Endodermal cell (in vitro differentiated cells): Measurements from ENCODE around the gene KLHDC10. TPM values are rescaled to one million over a fixed set of nuclear protein-coding genes. Genes with fewer than 3 reads are reported as not detected.
"Not testable (repeated sequence)": the region's sequence is repeated elsewhere in the genome, so short reads cannot be mapped to it uniquely, and the experiment has no call there.

Source experiments
- DNase-seq: peaks from one replicate; pipeline ENCODE4 v3.0.0-alpha.2; 2017
- H3K27ac ChIP-seq: 2 replicates; pipeline ENCODE4 v1.5.1; 2013; ENCODE audit warnings: mild to moderate bottlenecking, low read depth, low read length, moderate library complexity
- H3K27me3 ChIP-seq: 2 replicates; pipeline ENCODE4 v1.6.1; 2013; ENCODE audit warnings: mild to moderate bottlenecking, low read length, moderate library complexity; ENCODE audit not compliant: insufficient read depth, control insufficient read depth, poor library complexity, severe bottlenecking
- H3K36me3 ChIP-seq: 2 replicates; pipeline ENCODE4 v1.7.0; 2013; ENCODE audit warnings: mild to moderate bottlenecking, low read length, moderate library complexity; ENCODE audit not compliant: control insufficient read depth, insufficient read depth
- H3K4me1 ChIP-seq: one replicate; pipeline ENCODE4 v1.7.0; 2013; ENCODE audit warnings: low read length; ENCODE audit not compliant: control insufficient read depth, insufficient read depth
- H3K4me3 ChIP-seq: 2 replicates; pipeline ENCODE4 v1.5.1; 2013; ENCODE audit warnings: mild to moderate bottlenecking, low read length, moderate library complexity
- H3K9ac ChIP-seq: 2 replicates; pipeline ENCODE4 v1.6.1; 2013; ENCODE audit warnings: mild to moderate bottlenecking, low read length, moderate library complexity; ENCODE audit not compliant: poor library complexity, severe bottlenecking; ENCODE audit errors: extremely low read depth
- H3K9me3 ChIP-seq: 2 replicates; pipeline ENCODE4 v1.6.1; 2013; ENCODE audit warnings: mild to moderate bottlenecking, low read length, moderate library complexity; ENCODE audit not compliant: control insufficient read depth
- H3K27ac Mint-ChIP-seq: 2 replicates; pipeline ENCODE4 v1.8.0; 2020; ENCODE audit warnings: mixed read lengths
- H3K27me3 Mint-ChIP-seq: 2 replicates; pipeline ENCODE4 v1.8.0; 2021; ENCODE audit warnings: mild to moderate bottlenecking, mixed read lengths; ENCODE audit not compliant: insufficient read depth
- H3K36me3 Mint-ChIP-seq: 2 replicates; pipeline ENCODE4 v1.8.0; 2020; ENCODE audit warnings: low read depth, mixed read lengths
- H3K4me1 Mint-ChIP-seq: 2 replicates; pipeline ENCODE4 v1.8.0; 2020; ENCODE audit warnings: mixed read lengths
- H3K4me3 Mint-ChIP-seq: 2 replicates; pipeline ENCODE4 v1.8.0; 2020; ENCODE audit warnings: mild to moderate bottlenecking, moderate library complexity, mixed read lengths
- H3K9me3 Mint-ChIP-seq: 2 replicates; pipeline ENCODE4 v1.8.0; 2020; ENCODE audit warnings: mild to moderate bottlenecking, mixed read lengths
- CTCF ChIP-seq: fragments of 200-600 bp; sonication (generic); conservative IDR thresholded peaks from 2 replicates; pipeline ENCODE4 v1.5.0; 2021; ENCODE audit warnings: antibody characterized with exemption, mild to moderate bottlenecking
- WGBS, 2 experiments: methylation state at CpG; one replicate each; pipeline versions ENCODE4 v1.1.5 to v1.1.7; 2013; ENCODE audit warnings: missing lambda C conversion rate in 2 of 2, mixed read lengths in 1 of 2; ENCODE audit not compliant: insufficient coverage in 1 of 2, insufficient read length in 1 of 2; 5-methylcytosine and 5-hydroxymethylcytosine counted together
- total RNA-seq, 2 donors: library from RNA; stranded (reverse); fragmentation: NEBNext Ultra II Directional in 1 of 2; extraction: Animal tissue kit (Norgen Biotek cat#: 25700) in 1 of 2; gene quantifications; 2 replicates in 1 of 2; 3 replicates in 1 of 2; pipeline ENCODE4 v1.2.1, GENCODE V29; 2021

KLHDC10 gene
- total RNA-seq, 2 donors from 2014 or later, result 20.6 to 22.2 TPM

- no peaks in the 10 kb centered on the region for H3K27me3 Mint-ChIP-seq
- H3K4me1 Mint-ChIP-seq, result peaks cover 5% of the 10 kb centered on the region
- no peaks in the 10 kb centered on the region for H3K27me3 ChIP-seq
- H3K36me3 ChIP-seq, result no peaks in the 10 kb centered on the region
- peak; percentile 96 for TF ChIP-seq CTCF
- no peak overlapping the region for H3K27ac ChIP-seq
- DNase-seq, result peak; percentile 94
- H3K9ac ChIP-seq, result no peak overlapping the region
- no peaks in the 10 kb centered on the region for H3K36me3 Mint-ChIP-seq
- H3K9me3 Mint-ChIP-seq, result no peaks in the 10 kb centered on the region
- H3K4me3 Mint-ChIP-seq, result no peak overlapping the region
- H3K9me3 ChIP-seq, result no peaks in the 10 kb centered on the region
- H3K4me3 ChIP-seq, result no peak overlapping the region
- no peak overlapping the region for H3K27ac Mint-ChIP-seq
- no peaks in the 10 kb centered on the region for H3K4me1 ChIP-seq
- 17 to 43% methylated on average over 1 to 2 of the region's 2 CpGs for WGBS, 2 experiments
These were observed 7.3 kb upstream of the KLHDC10 start for GRCh38 chr7:130063036-130063435.

GRCh38 chr7:130064580-130064926, 5.8 kb upstream of the KLHDC10 start:
- H3K9me3 ChIP-seq, H3K4me3 ChIP-seq, H3K36me3 ChIP-seq, H3K4me1 Mint-ChIP-seq, H3K36me3 Mint-ChIP-seq, H3K4me1 ChIP-seq, H3K9me3 Mint-ChIP-seq, H3K27ac ChIP-seq, H3K4me3 Mint-ChIP-seq, H3K27me3 Mint-ChIP-seq, H3K9ac ChIP-seq, H3K27me3 ChIP-seq, H3K27ac Mint-ChIP-seq: not testable (repeated sequence)
- WGBS, 2 experiments, result 90 to 92% methylated on average over 4 to 6 of the region's 6 CpGs
- DNase-seq, result peak; percentile 0

GRCh38 chr7:130065500-130066152, 4.7 kb upstream of the KLHDC10 start:
- no peaks in the 10 kb centered on the region for H3K9me3 Mint-ChIP-seq
- H3K36me3 Mint-ChIP-seq, result no peaks in the 10 kb centered on the region
- Histone ChIP-seq H3K4me1 (no peaks in the 10 kb centered on the region), H3K27me3 (no peaks in the 10 kb centered on the region), H3K9ac (no peak overlapping the region), H3K36me3 (no peaks in the 10 kb centered on the region), H3K9me3 (no peaks in the 10 kb centered on the region), H3K4me3 (no peak overlapping the region), H3K27ac (no peak overlapping the region)
- WGBS, 2 experiments, result 82 to 89% methylated on average over 5 to 6 of the region's 6 CpGs
- peaks cover 4% of the 10 kb centered on the region for H3K4me1 Mint-ChIP-seq
- peak; percentile 23 for DNase-seq
- H3K27me3 Mint-ChIP-seq, result no peaks in the 10 kb centered on the region
- TF ChIP-seq CTCF, result no peak
- no peak overlapping the region for H3K27ac Mint-ChIP-seq
- H3K4me3 Mint-ChIP-seq, result no peak overlapping the region
